Loucy (cell line): ENCODE data around the gene HSD11B2.

Experiments used
- H2AFZ ChIP-seq: fragments of 200-600 bp; sonication (generic); 2 replicates; pipeline ENCODE4 v1.6.0; 2016; ENCODE audit warnings: antibody characterized with exemption, mild to moderate bottlenecking, low read length, moderate library complexity
- H3F3A ChIP-seq: fragments of 200-600 bp; 2 replicates; pipeline ENCODE4 v1.6.0; 2016; ENCODE audit warnings: antibody characterized with exemption, low read depth, mild to moderate bottlenecking
- H3K27me3 ChIP-seq: fragments of 200-600 bp; sonication (generic); 2 replicates; pipeline ENCODE4 v1.6.1; 2014; ENCODE audit warnings: low read length, mild to moderate bottlenecking; ENCODE audit not compliant: insufficient read depth, poor library complexity, severe bottlenecking
- H3K36me3 ChIP-seq: fragments of 200-600 bp; sonication (generic); 2 replicates; pipeline ENCODE4 v1.6.1; 2016; ENCODE audit warnings: low read length; ENCODE audit not compliant: insufficient read depth
- H3K4me1 ChIP-seq: fragments of 200-600 bp; sonication (generic); 2 replicates; pipeline ENCODE4 v1.5.1; 2014; ENCODE audit warnings: low read length, mild to moderate bottlenecking; ENCODE audit not compliant: insufficient read depth, poor library complexity, severe bottlenecking
- H3K4me2 ChIP-seq: fragments of 200-600 bp; sonication (generic); 2 replicates; pipeline ENCODE4 v1.6.0; 2014; ENCODE audit warnings: antibody characterized with exemption, low read length, low read depth, mild to moderate bottlenecking; ENCODE audit not compliant: poor library complexity, severe bottlenecking
- H3K4me3 ChIP-seq: fragments of 200-600 bp; sonication (generic); 2 replicates; pipeline ENCODE4 v1.5.1; 2014; ENCODE audit warnings: low read length, mild to moderate bottlenecking, mixed read lengths; ENCODE audit not compliant: poor library complexity, severe bottlenecking
- H3K79me2 ChIP-seq: fragments of 200-600 bp; sonication (generic); 2 replicates; pipeline ENCODE4 v1.6.1; 2014; ENCODE audit warnings: low read length; ENCODE audit not compliant: insufficient read depth
- H3K9ac ChIP-seq: fragments of 200-600 bp; sonication (generic); 2 replicates; pipeline ENCODE4 v1.6.0; 2014; ENCODE audit warnings: mild to moderate bottlenecking, low read depth, low read length, moderate library complexity; ENCODE audit not compliant: poor library complexity, severe bottlenecking
- H3K9me2 ChIP-seq: fragments of 200-600 bp; sonication (generic); replicated peaks from 2 replicates; pipeline ENCODE4 v1.6.1; 2016; ENCODE audit warnings: low read depth, low read length, mixed read lengths
- H3K9me3 ChIP-seq: fragments of 200-600 bp; sonication (generic); 2 replicates; pipeline ENCODE4 v1.6.1; 2014; ENCODE audit warnings: mild to moderate bottlenecking, antibody characterized with exemption, low read length, low read depth; ENCODE audit not compliant: insufficient read depth
- H4K20me1 ChIP-seq: fragments of 200-600 bp; sonication (generic); 2 replicates; pipeline ENCODE4 v1.6.0; 2014; ENCODE audit warnings: antibody characterized with exemption, low read length, mild to moderate bottlenecking; ENCODE audit not compliant: insufficient read depth, poor library complexity, severe bottlenecking
- EZH2phosphoT487 ChIP-seq: fragments of 200-600 bp; IDR thresholded peaks from 2 replicates; pipeline ENCODE4 v1.6.1; 2018; ENCODE audit warnings: antibody characterized with exemption, mild to moderate bottlenecking, moderate library complexity, borderline replicate concordance
- TF ChIP-seq, protein P1 (sequence below): fragments of 200-600 bp; sonication (generic); conservative IDR thresholded peaks from 2 replicates; pipeline ENCODE4 v1.5.1; 2014; ENCODE audit warnings: mild to moderate bottlenecking, antibody characterized with exemption, low read length

Gene HSD11B2

DNA sequence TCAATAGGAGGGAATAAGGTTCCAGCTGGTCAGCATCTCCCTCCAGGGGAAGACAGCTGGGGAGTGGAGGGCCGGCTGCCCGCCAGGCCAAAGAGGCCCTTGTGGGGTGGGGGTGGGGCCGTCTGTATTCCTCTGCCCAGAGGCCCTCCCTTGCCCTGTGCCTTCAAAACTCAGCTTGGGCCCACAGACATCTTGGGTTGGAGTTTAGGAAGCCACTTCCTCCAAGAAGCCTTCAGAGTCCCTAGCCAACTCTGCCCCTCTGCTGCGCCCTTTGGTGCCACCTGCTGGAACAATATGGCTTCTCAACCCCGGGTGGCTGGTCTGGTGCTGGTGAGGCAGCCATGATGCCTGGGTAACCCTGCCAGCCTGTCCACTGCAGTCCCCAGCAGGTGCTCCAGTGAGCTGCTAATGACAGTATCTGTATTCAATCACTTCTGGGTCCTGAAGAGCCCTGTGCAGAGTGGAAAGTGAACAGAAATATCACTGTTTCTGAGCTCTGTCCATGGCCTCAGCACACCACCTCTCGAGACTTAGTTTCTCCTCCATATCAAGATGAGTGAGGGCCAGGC lies 16.7 kb downstream of the HSD11B2 start:
- H3K9me2 ChIP-seq = no peaks in the 10 kb centered on the region
- no peaks in the 10 kb centered on the region for H3K79me2 ChIP-seq
- H2AFZ ChIP-seq = no peak overlapping the region
- no peak overlapping the region for H3K9ac ChIP-seq
- no peaks in the 10 kb centered on the region for H3K9me3 ChIP-seq
- TF ChIP-seq, protein P1, sequence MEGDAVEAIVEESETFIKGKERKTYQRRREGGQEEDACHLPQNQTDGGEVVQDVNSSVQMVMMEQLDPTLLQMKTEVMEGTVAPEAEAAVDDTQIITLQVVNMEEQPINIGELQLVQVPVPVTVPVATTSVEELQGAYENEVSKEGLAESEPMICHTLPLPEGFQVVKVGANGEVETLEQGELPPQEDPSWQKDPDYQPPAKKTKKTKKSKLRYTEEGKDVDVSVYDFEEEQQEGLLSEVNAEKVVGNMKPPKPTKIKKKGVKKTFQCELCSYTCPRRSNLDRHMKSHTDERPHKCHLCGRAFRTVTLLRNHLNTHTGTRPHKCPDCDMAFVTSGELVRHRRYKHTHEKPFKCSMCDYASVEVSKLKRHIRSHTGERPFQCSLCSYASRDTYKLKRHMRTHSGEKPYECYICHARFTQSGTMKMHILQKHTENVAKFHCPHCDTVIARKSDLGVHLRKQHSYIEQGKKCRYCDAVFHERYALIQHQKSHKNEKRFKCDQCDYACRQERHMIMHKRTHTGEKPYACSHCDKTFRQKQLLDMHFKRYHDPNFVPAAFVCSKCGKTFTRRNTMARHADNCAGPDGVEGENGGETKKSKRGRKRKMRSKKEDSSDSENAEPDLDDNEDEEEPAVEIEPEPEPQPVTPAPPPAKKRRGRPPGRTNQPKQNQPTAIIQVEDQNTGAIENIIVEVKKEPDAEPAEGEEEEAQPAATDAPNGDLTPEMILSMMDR = peak; percentile 63
- no peak for TF ChIP-seq EZH2phosphoT487
- no peaks in the 10 kb centered on the region for H4K20me1 ChIP-seq
- H3K4me1 ChIP-seq = no peaks in the 10 kb centered on the region
- no peaks in the 10 kb centered on the region for H3F3A ChIP-seq
- no peak overlapping the region for H3K4me3 ChIP-seq
- no peaks in the 10 kb centered on the region for H3K27me3 ChIP-seq
- no peaks in the 10 kb centered on the region for H3K36me3 ChIP-seq
- no peak overlapping the region for H3K4me2 ChIP-seq

DNA sequence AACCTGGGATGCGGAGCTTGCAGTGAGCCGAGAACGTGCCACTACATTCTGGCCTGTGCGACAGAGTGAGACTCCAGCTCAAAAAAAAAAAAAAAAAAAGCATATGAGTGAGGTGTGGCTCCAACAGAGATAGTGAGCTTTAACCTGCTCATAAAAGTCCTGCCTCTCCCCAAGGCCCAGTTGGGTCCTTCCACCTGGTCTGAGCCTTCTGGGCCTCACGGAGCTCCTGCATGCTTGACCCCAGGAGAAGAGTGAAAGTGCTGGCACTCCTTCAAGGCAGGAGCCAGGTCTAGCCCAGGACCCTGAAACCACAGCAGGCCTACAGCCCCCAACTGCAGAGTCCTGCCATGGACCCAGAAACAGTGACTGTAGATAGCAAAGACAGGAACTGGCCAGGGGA lies 17.7 kb downstream of the HSD11B2 start:
- Histone ChIP-seq H3K79me2 (no peaks in the 10 kb centered on the region), H3K4me3 (no peak overlapping the region), H3K27me3 (no peaks in the 10 kb centered on the region), H3K9me3 (no peaks in the 10 kb centered on the region), H2AFZ (no peak overlapping the region), H3K9ac (no peak overlapping the region), H3K36me3 (peaks cover 7% of the 10 kb centered on the region; the same call in 1 of the 2 replicates), H4K20me1 (no peaks in the 10 kb centered on the region), H3K4me2 (no peak overlapping the region), H3K9me2 (no peaks in the 10 kb centered on the region), H3K4me1 (no peaks in the 10 kb centered on the region), H3F3A (no peaks in the 10 kb centered on the region)
- TF ChIP-seq, protein P1 = no peak
- no peak for TF ChIP-seq EZH2phosphoT487

DNA sequence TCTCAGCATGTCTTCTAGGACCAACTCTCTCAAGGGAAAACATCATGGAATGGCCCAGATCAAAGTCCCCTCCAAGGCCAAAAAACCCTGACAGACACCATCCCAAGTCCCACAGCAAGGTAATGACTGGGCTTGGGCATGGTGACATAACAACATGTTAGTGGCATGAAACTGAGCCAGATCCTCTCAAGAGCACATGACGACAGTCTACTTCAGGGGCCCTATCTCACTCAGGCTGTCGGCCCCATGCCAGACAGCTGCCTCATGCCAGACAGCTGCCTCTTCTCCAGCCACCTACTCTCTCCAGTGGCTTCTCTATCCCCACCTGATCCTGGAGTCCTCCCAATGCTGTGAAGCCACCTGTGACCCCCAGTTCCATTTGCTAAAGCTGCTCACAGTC lies 18.4 kb downstream of the HSD11B2 start:
- no peak overlapping the region for H3K4me3 ChIP-seq
- no peak overlapping the region for H3K9ac ChIP-seq
- no peaks in the 10 kb centered on the region for H3K4me1 ChIP-seq
- H3K9me3 ChIP-seq = no peaks in the 10 kb centered on the region
- no peaks in the 10 kb centered on the region for H3K27me3 ChIP-seq
- no peaks in the 10 kb centered on the region for H3K79me2 ChIP-seq
- H3K36me3 ChIP-seq = peaks cover 7% of the 10 kb centered on the region; the same call in 1 of the 2 replicates
- no peaks in the 10 kb centered on the region for H4K20me1 ChIP-seq
- H3F3A ChIP-seq = no peaks in the 10 kb centered on the region
- no peak overlapping the region for H2AFZ ChIP-seq
- no peaks in the 10 kb centered on the region for H3K9me2 ChIP-seq
- H3K4me2 ChIP-seq = no peak overlapping the region
- TF ChIP-seq, protein P1 = no peak
- no peak for TF ChIP-seq EZH2phosphoT487
